K562 (cell line): ENCODE data around the gene SUMO3. TPM values are rescaled to one million over a fixed set of nuclear protein-coding genes. Genes with fewer than 3 reads are reported as not detected.

Source experiments
- ARID4B ChIP-seq: sonication (generic); formaldehyde crosslinking; IDR thresholded peaks from 2 replicates; pipeline ENCODE4 v1.8.0; 2022; ENCODE audit warnings: mild to moderate bottlenecking, missing genetic modification reagents
- CCNT2 ChIP-seq: IDR thresholded peaks from 2 replicates; pipeline ENCODE4 v1.6.1; 2011; ENCODE audit warnings: borderline replicate concordance, low read depth, mild to moderate bottlenecking, moderate library complexity, mixed read lengths, low read length; ENCODE audit not compliant: insufficient read length; ENCODE audit errors: extremely low read depth
- CTCF ChIP-seq, 3 experiments: IDR thresholded peaks in 2 of 3; conservative IDR thresholded peaks in 1 of 3; 2 replicates each; pipeline ENCODE4 v1.5.1; 2011 to 2012; ENCODE audit warnings: low read length in 3 of 3, mild to moderate bottlenecking in 3 of 3, control low read depth in 2 of 3, improper control_type of control experiment in 1 of 3, inconsistent platforms in 1 of 3, low read depth in 1 of 3, mixed read lengths in 1 of 3, moderate library complexity in 1 of 3; ENCODE audit not compliant: insufficient read depth in 2 of 3
- HDAC2 ChIP-seq: fragments of 450-650 bp; IDR thresholded peaks from 2 replicates; pipeline ENCODE4 v1.6.1; 2016; ENCODE audit warnings: mild to moderate bottlenecking
- JUN ChIP-seq, 2 experiments: sonication (generic) in 1 of 2; formaldehyde crosslinking in 1 of 2; IDR thresholded peaks; 2 replicates each; pipeline versions ENCODE4 v1.6.1 to v1.8.0; 2012 to 2022; ENCODE audit warnings: borderline replicate concordance in 2 of 2, mild to moderate bottlenecking in 2 of 2, improper control_type of control experiment in 1 of 2, low read depth in 1 of 2, low read length in 1 of 2, missing genetic modification reagents in 1 of 2
- KAT7 ChIP-seq: sonication (generic); formaldehyde crosslinking; IDR thresholded peaks from 2 replicates; pipeline ENCODE4 v1.8.0; 2022; ENCODE audit warnings: missing genetic modification reagents, mild to moderate bottlenecking, borderline replicate concordance
- KDM2B ChIP-seq: fragments of 250-450 bp; sonication (Bioruptor Pico); IDR thresholded peaks from 2 replicates; pipeline ENCODE4 v1.8.0; 2021; ENCODE audit warnings: mild to moderate bottlenecking, moderate library complexity
- MAZ ChIP-seq, 2 experiments: fragments of 450-650 bp in 1 of 2; sonication (generic) in 1 of 2; formaldehyde crosslinking; IDR thresholded peaks in 1 of 2; conservative IDR thresholded peaks in 1 of 2; 2 replicates each; pipeline versions ENCODE4 v1.4.0 to v1.5.0; 2020; ENCODE audit warnings: mild to moderate bottlenecking in 1 of 2, missing genetic modification reagents in 1 of 2
- MNT ChIP-seq, 2 experiments: fragments of 450-650 bp; conservative IDR thresholded peaks; 2 replicates each; pipeline ENCODE4 v1.6.1; 2017; ENCODE audit warnings: mild to moderate bottlenecking in 2 of 2, moderate library complexity in 2 of 2
- MXI1 ChIP-seq: IDR thresholded peaks from 2 replicates; pipeline ENCODE4 v1.6.1; 2011; ENCODE audit warnings: low read depth, mild to moderate bottlenecking, improper control_type of control experiment, low read length
- NKRF ChIP-seq: fragments of 450-650 bp; IDR thresholded peaks from 2 replicates; pipeline ENCODE4 v1.6.1; 2016; ENCODE audit warnings: borderline replicate concordance
- PCBP1 ChIP-seq: fragments of 200-400 bp; formaldehyde crosslinking; IDR thresholded peaks from 2 replicates; pipeline ENCODE4 v1.6.1; 2018; ENCODE audit warnings: mild to moderate bottlenecking, low read depth, low read length; ENCODE audit not compliant: poor library complexity, severe bottlenecking
- SAP30 ChIP-seq: fragments of 200-600 bp; sonication (generic); IDR thresholded peaks from 2 replicates; pipeline ENCODE4 v1.6.1; 2012; ENCODE audit warnings: borderline replicate concordance, low read depth, mild to moderate bottlenecking, moderate library complexity, low read length, control low read depth, inconsistent platforms; ENCODE audit not compliant: insufficient read depth, poor library complexity, severe bottlenecking
- SMAD2 ChIP-seq: fragments of 150-350 bp; IDR thresholded peaks from 2 replicates; pipeline ENCODE4 v1.6.1; 2014; ENCODE audit warnings: low read depth, mild to moderate bottlenecking, low read length
- ZNF274 ChIP-seq: IDR thresholded peaks from 2 replicates; pipeline ENCODE4 v1.6.1; 2011; ENCODE audit warnings: low read depth, mild to moderate bottlenecking, low read length, moderate library complexity, borderline replicate concordance
- polyA plus RNA-seq, 8 experiments: library from polyadenylated mRNA; depleted of rRNA in 4 of 8; stranded (reverse) in 5 of 8; unstranded in 3 of 8; fragments of >200 nt; fragmentation: Nextera tagmentation in 2 of 8; fragmentation: Illumina TruSeq in 1 of 8; extraction: Ambion mirVana in 2 of 8; extraction: Trizol in 1 of 8; gene quantifications; 2 replicates each; pipeline versions ENCODE4 v1.2.1 to v1.2.3, GENCODE V29; 2011 to 2014; ENCODE audit warnings: inconsistent platforms in 1 of 8, missing spikeins in 1 of 8
- total RNA-seq, 7 experiments: library from RNA; depleted of rRNA in 6 of 7; stranded (reverse); fragments of >200 nt in 6 of 7; fragmentation: Illumina TruSeq in 2 of 7; extraction: Trizol in 2 of 7; gene quantifications; 2 replicates each; pipeline versions ENCODE4 v1.2.1 to v1.2.3, GENCODE V29; 2011 to 2021; ENCODE audit warnings: low replicate concordance in 1 of 7

SUMO3 gene
- total and polyA plus RNA-seq, 9 of the 15 experiments (the other 6 are each of a cell fraction or from before 2014, with no cell fraction given), result 13.9 to 143 (median 113) TPM

- peak; percentile 42; the same call in 1 of the 2 replicates for TF ChIP-seq NKRF
- TF ChIP-seq JUN (IDR thresholded peaks at IDR 0.05; ENCODE audit: borderline replicate concordance, low read depth, low read length), result 0 out of 2 replicates have a peak, but pooled peaks have one; percentile 8
- TF ChIP-seq JUN (CRISPR knock-in tag; IDR thresholded peaks at IDR 0.05; ENCODE audit: borderline replicate concordance), result no peak
- TF ChIP-seq MNT (conservative IDR thresholded peaks at IDR 0.05), result peak in 1 of 2 experiments; percentile 72; a peak in 2 of 4 replicates
- no peak for TF ChIP-seq ZNF274
- TF ChIP-seq MAZ (CRISPR knock-in tag; conservative IDR thresholded peaks at IDR 0.05 in 1 of 2, IDR thresholded peaks at IDR 0.05 in 1 of 2), result peak in 1 of 2 experiments; percentile 73; a peak in 2 of 4 replicates
- TF ChIP-seq HDAC2, result 0 out of 2 replicates have a peak, but pooled peaks have one; percentile 42
- TF ChIP-seq ARID4B (CRISPR knock-in tag), result peak; percentile 72
- TF ChIP-seq CTCF (IDR thresholded peaks at IDR 0.05 in 2 of 3, conservative IDR thresholded peaks at IDR 0.05 in 1 of 3; ENCODE audit: insufficient read depth in 2 of 3, low read depth in 1 of 3, low read length in 3 of 3), result peak in 2 of 3 experiments; percentile 13 to 16; a peak in 1 of 6 replicates
- TF ChIP-seq MXI1, result 0 out of 2 replicates have a peak, but pooled peaks have one; percentile 36
- TF ChIP-seq KAT7 (CRISPR knock-in tag), result 0 out of 2 replicates have a peak, but pooled peaks have one; percentile 92
- 0 out of 2 replicates have a peak, but pooled peaks have one; percentile 62 for TF ChIP-seq KDM2B (CRISPR knock-in tag)
- peak; percentile 67 for TF ChIP-seq CCNT2
- TF ChIP-seq SMAD2, result no peak
- peak; percentile 80 for TF ChIP-seq SAP30
- peak; percentile 38 for TF ChIP-seq PCBP1
Measured at GRCh38 chr21:44817506-44817880, 369 bp downstream of the SUMO3 start (continued).
